Measurements from ENCODE around the gene C2. TPM values are rescaled to one million over a fixed set of nuclear protein-coding genes. Genes with fewer than 3 reads are reported as not detected.

The C2 gene
- polyA plus RNA-seq, 1 of the 3 experiments (the other 2 are of a cell fraction), result 0.43 TPM

DNA sequence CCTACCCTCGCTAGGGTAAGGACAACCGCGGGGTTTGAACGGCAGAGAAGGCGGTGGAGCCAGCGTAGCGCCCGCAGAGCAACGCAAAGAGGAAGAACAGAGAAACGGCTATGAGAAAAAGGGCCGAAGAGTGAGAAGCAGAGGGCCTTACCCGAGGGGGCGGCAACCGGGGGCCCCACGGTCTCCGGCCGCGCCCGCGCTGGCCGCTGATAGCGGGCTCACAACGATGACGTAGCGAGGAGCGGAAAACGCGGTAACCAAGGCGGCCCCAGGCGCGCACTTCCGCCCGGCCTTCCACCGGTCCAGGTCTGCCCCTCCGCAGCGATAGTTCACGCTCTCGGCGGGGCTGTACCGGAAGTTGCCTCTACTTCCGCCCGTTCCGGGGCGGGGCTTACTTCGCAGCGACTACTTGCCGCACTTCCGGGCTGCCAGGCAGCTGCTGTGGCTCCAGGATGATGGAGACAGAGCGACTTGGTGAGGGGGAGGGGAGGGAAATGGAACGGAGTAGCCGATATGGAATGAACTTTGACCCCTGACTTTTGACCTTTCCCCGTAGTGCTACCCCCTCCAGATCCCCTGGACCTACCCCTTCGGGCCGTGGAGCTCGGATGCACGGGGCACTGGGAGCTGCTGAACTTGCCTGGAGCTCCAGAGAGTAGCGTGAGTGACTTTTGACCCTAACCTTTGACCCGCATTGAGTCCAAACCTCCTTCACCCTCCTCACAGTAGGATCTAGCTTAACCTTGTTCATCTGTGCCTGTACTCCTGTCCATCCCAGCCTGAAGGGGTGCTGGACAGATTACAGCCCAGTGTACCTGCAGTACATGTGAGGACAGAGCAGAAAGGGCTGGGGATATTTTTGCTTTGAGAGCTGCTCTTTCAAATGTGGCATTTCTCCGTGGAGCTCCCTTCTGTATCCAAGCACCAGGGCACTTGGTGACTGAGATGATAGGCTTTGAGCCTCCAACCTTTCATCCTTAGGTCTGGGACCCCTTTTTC is 31.5 kb downstream of the C2 start, which contains the start of the genes NELFE and SKIC2:
NELFE (minus strand) TSS at position 231 of the 999 bp plus-strand sequence. CDS start 525 bp downstream, outside the sequence.
SKIC2 (plus strand) TSS at position 435 of the 999 bp plus-strand sequence; CDS start at position 453, 18 bp downstream.
- H3K27ac ChIP-seq (ENCODE audit: low read depth in 2 of 2, low read length in 1 of 2), result peak within 1 kb of the TSS; percentile 70 to 84
- no peaks in the 10 kb centered on the region for H4K20me1 ChIP-seq (ENCODE audit: insufficient read depth)
- peaks cover 0 to 17% of the 10 kb centered on the region in 2 experiments; a peak in 2 of 4 replicates for H3K4me1 ChIP-seq (ENCODE audit: control insufficient read depth in 1 of 2, insufficient read depth in 2 of 2, low read depth in 1 of 2, low read length in 1 of 2)
- H3K9me3 ChIP-seq, result no peaks in the 10 kb centered on the region
- H3K36me3 ChIP-seq (replicated peaks in 1 of 2; ENCODE audit: control insufficient read depth in 1 of 2, insufficient read depth in 2 of 2, low read length in 1 of 2), result peaks cover 42 to 64% of the 10 kb centered on the region in 2 experiments
- peak; percentile 99 for DNase-seq
- peak within 1 kb of the TSS; percentile 100 for H3K4me3 ChIP-seq (ENCODE audit: low read depth in 2 of 2, low read length in 1 of 2)
- H3K4me2 ChIP-seq, result peak within 1 kb of the TSS; percentile 98
- no peaks in the 10 kb centered on the region for H3K27me3 ChIP-seq (ENCODE audit: insufficient read depth)
- ChIA-PET POLR2A (interaction anchor here (2.3 to 3.0 kb wide), 2 partner anchors 10 to 13 kb away, joined by 14 to 20 read pairs; partner anchors contain the start of gene DXO), CTCF (interaction anchor here (0.8 to 2.6 kb wide), 6 partner anchors 8 to 229 kb away, joined by 3 to 19 read pairs (median 4); partner anchors contain the start of genes DXO and FKBPL)
- H3K9me2 ChIP-seq, result no peaks in the 10 kb centered on the region
- peak within 1 kb of the TSS; percentile 91 for H2AFZ ChIP-seq (ENCODE audit: low read depth)
- H3F3A ChIP-seq (replicated peaks; ENCODE audit: insufficient read depth), result peaks cover 11% of the 10 kb centered on the region
- H3K79me2 ChIP-seq (ENCODE audit: insufficient read depth), result peaks cover 43% of the 10 kb centered on the region
- H3K9ac ChIP-seq, result peak within 1 kb of the TSS; percentile 97
- under 1% methylated on average over 27 of the region's 59 CpGs for WGBS (ENCODE audit: low lambda C conversion rate)
- TF ChIP-seq GATA2 (CRISPR knock-in tag; IDR thresholded peaks at IDR 0.05), result no peak
- TF ChIP-seq EP300 (IDR thresholded peaks at IDR 0.05; ENCODE audit: borderline replicate concordance in 1 of 2, low read depth in 1 of 2, low read length in 1 of 2), result 0 out of 4 replicates have a peak, but pooled peaks of 1 of the 2 experiments have one; percentile 9
- peak; percentile 98 for TF ChIP-seq GABPA (IDR thresholded peaks at IDR 0.05; ENCODE audit: low read depth)
- peak; percentile 40; the same call in 1 of the 2 replicates for TF ChIP-seq RCOR1 (IDR thresholded peaks at IDR 0.05; ENCODE audit: low read length)
- TF ChIP-seq RXRA (IDR thresholded peaks at IDR 0.05; ENCODE audit: borderline replicate concordance, low read depth), result no peak
- TF ChIP-seq, protein P1, sequence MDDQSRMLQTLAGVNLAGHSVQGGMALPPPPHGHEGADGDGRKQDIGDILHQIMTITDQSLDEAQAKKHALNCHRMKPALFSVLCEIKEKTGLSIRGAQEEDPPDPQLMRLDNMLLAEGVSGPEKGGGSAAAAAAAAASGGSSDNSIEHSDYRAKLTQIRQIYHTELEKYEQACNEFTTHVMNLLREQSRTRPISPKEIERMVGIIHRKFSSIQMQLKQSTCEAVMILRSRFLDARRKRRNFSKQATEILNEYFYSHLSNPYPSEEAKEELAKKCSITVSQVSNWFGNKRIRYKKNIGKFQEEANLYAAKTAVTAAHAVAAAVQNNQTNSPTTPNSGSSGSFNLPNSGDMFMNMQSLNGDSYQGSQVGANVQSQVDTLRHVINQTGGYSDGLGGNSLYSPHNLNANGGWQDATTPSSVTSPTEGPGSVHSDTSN (IDR thresholded peaks at IDR 0.05), result peak; percentile 51
- no peak for TF ChIP-seq SMC3 (IDR thresholded peaks at IDR 0.05; ENCODE audit: low read depth, low read length)
- TF ChIP-seq REST (IDR thresholded peaks at IDR 0.05; ENCODE audit: low read depth, low read length), result 0 out of 2 replicates have a peak, but pooled peaks have one; percentile 43
- peak; percentile 91 for TF ChIP-seq TAF1 (IDR thresholded peaks at IDR 0.05; ENCODE audit: borderline replicate concordance, low read depth, low read length)
- TF ChIP-seq MXI1 (IDR thresholded peaks at IDR 0.05; ENCODE audit: low read depth, low read length), result peak; percentile 87
- TF ChIP-seq ELF1 (IDR thresholded peaks at IDR 0.05), result peak; percentile 100
- TF ChIP-seq, protein P2, sequence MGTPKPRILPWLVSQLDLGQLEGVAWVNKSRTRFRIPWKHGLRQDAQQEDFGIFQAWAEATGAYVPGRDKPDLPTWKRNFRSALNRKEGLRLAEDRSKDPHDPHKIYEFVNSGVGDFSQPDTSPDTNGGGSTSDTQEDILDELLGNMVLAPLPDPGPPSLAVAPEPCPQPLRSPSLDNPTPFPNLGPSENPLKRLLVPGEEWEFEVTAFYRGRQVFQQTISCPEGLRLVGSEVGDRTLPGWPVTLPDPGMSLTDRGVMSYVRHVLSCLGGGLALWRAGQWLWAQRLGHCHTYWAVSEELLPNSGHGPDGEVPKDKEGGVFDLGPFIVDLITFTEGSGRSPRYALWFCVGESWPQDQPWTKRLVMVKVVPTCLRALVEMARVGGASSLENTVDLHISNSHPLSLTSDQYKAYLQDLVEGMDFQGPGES (IDR thresholded peaks at IDR 0.05; ENCODE audit: low read depth, low read length), result no peak
- TF ChIP-seq RFX5 (IDR thresholded peaks at IDR 0.05; ENCODE audit: low read length), result no peak
- TF ChIP-seq ZBTB33 (IDR thresholded peaks at IDR 0.05; ENCODE audit: borderline replicate concordance, low read depth), result peak; percentile 91
- TF ChIP-seq SIN3A (IDR thresholded peaks at IDR 0.05; ENCODE audit: borderline replicate concordance, low read depth, low read length), result peak; percentile 79
- TF ChIP-seq POLR2AphosphoS5 (IDR thresholded peaks at IDR 0.05; ENCODE audit: low read depth, low read length), result peak; percentile 77
- TF ChIP-seq MAX (IDR thresholded peaks at IDR 0.05; ENCODE audit: low read depth), result peak; percentile 90
- TF ChIP-seq TEAD4 (IDR thresholded peaks at IDR 0.05; ENCODE audit: borderline replicate concordance, insufficient read depth), result no peak
- peak; percentile 87 for TF ChIP-seq CHD2 (IDR thresholded peaks at IDR 0.05; ENCODE audit: low read length, partially characterized antibody)
- TF ChIP-seq EZH2phosphoT487 (IDR thresholded peaks at IDR 0.05; ENCODE audit: borderline replicate concordance, low read depth), result no peak
- peak; percentile 67; the same call in 1 of the 2 replicates for TF ChIP-seq YY1 (IDR thresholded peaks at IDR 0.05; ENCODE audit: low read depth)
- TF ChIP-seq MEF2A (IDR thresholded peaks at IDR 0.05; ENCODE audit: borderline replicate concordance, low read depth), result no peak
- no peak for TF ChIP-seq FOXJ3 (CRISPR knock-in tag; IDR thresholded peaks at IDR 0.05)

Measured in SK-N-SH (cell line).